NCI-H2081 treated with DMSO at 0.1 percent for 48 hours (cell line): ENCODE data around the gene GABRR1.

Source experiments
- DNase-seq: peaks from one replicate; lab custom pipeline; 2025; lab: John Stamatoyannopoulos, UW

The GABRR1 gene

DNA sequence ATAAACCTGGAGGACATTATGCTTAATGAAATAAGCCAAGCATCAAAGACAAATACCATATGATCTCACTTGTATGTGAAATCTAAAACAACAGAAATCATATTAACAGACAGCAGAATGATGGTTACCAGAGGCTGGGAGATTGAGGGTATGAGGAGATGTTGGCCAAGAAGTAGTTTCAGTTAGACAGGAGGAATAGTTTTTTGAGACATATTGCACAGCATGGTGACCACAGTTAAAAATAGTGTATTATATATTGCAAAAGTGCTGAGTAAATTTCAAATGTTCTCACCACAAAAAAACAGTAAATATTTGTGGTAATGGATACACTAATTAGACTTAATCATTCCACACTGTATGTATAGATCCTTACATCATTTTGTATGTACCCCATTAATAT, 1.8 kb downstream of the GABRR1 start:
- DNase-seq: no peak

DNA sequence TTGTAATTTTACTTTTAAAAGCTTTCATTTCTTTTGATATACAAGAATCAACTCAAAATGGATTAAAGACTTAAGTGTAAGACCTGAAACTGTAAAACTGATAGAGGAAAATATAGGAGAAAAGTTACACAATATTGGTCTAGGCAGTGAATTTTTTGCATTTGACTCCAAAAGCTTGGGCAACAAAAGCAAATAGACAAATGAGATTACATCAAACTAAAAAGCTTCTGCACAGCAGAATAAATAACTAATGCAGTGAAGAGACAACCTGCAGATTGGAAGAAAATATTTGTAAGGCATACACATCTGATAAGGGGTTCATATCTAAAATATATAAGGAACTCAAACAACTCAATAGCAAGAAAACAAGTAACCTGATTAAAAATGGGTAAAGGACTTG, 3.0 kb downstream of the GABRR1 start:
- DNase-seq: no peak

DNA sequence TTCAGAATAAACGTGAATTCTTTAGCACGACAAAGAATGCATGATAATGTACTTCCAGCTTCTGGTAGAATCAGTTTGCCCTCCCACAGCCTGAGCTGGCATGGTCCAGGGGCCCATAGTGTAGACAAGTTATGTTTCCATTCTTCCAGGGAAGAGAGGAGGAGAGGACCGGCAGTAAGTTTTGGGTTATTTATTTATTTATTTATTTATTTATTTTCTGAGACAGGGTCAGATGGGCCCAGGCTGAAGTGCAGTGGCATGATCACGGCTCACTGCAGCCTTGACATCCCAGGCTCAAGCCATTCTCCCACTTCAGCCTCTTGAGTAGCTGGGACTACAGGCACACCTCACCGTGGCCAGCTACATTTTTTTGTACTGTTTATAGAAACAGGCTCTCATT, 4.7 kb downstream of the GABRR1 start:
- no peak for DNase-seq

DNA sequence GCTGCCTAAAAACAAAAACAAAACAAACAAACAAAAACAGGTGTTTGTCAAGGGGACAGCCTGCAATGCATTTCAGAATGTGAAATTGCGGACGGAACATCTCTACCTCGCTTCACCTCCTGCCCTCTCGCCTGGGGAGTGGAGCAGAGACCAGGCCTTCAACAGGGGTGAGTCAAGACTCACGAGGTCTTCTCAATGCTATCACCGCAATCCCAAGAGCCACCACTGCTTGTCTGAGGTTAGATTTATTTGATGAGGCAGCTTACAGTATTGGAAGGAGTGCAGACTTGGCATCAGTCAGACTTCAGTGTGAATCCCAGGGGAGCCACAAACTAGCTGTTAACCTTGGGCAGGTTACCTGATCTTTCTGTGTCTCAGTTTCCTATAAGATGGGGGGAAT, 7.7 kb downstream of the GABRR1 start:
- DNase-seq: no peak

DNA sequence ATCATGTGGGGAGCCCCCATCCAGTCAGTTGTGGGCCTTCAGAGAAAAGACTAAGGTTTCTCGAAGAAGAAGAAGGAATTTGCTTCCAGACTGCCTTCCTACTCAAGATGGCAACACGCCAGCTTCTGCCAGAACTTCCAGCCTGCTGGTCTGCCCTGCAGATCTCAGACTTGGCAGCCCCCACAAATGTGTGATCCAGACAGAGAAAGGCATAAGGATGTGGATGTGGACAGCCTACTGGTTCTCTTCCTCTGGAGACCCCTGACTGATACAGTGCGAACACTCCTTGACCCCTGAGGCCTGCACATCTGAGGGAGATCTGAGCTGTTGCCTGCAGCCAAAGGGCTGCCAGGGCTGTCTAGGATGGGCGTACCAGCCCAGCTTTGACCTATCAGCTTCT, 8.6 kb downstream of the GABRR1 start:
- no peak for DNase-seq

DNA sequence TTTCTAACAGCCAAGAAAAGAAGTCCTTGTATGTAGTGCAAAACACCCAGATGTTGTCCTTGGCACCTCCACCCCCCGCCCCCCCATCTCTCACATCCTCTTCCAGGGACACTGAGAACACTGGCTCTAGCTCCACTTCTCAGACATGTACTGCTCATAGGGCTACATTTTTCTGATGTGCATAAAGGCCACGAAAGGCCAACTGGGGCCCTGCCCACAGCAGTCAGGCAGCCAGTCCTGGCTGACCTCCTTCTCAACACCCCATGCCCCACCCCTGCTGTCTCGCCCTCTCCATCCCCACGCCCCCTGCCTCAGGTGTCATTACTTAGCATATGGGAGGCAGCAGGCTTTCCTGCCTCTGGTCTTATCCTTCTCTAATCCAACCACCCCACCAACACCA, 11.3 kb downstream of the GABRR1 start:
- no peak for DNase-seq

DNA sequence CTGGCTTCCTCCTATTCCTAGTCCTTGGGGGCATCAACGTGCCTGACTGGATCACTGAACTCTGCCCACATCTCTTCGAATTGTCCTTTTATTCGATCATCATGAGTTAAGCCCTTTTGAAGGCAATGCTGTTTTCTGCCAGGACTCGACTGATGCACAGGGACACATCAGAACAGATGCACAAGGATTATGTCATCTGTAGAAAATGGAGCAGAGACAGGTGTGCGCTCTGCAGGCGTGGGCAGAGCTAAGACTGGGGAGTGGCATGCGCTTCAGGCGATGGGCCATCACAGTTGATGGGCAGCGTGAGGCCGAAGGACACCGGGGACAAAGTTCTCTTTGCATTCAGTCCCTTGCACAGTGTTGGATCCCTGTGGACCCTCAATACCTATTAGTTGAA, 13.1 kb downstream of the GABRR1 start:
- no peak for DNase-seq

DNA sequence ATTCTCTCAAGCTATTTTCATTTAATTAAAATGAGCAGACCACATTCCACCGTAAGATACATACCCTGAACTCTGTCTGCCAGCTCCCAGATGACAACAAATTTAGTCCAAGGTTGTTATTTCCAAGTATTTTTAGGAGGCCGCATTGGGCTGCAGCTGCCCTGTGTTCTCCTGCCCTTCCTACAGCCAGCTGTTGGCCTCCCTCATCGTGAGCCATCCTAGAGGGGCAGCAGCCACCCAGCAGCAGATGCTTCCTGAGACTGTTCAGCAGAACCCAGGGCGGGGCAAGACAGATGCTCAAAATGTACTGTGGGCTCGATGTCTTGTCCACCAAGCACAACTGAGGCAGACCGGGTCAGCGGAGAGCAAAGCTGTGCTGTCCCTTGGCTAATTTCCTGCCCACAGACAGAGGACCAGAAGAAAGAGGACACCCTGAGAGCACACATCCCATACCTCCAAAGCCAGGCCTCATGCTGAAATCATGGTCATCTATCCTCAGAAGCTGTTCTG, 16.4 kb downstream of the GABRR1 start:
- DNase-seq: no peak

DNA sequence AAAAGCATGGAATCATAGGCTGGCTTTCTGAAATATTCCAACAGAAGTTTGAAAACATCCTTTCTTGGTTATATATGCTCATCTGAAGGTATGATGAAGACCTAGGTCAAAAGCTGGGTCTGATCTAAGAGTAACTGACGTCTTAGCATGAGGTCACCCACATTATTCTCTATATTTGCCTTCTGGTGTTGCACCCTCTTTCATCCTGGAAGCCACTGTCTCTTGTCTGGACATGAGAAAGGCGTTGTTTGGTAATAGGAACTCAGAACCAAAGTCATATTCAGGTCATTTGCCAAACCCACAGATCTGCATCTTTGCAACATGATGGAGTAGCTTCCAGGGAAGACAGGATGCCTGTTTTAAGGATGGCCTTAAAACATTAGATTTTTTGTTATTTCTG, 17.6 kb downstream of the GABRR1 start:
- no peak for DNase-seq

DNA sequence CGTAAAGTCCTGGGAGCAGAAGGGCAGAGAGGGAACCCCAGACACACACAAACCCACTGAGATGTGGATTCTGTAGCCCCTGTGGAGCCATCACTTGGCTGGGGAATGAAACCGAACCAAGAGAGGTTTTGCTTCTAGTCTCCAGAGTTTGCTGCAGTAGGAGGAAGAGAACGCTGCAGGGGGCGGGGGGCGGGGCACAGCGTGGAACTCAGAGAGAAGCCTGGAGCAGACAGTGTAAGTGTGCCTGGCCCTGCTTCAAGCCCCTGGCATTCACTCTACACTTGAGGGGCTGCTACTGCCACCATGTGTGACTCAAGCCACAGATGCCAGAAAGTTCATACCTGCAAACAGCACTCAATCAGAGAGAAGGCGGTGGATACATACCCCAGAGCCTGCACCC, 18.9 kb downstream of the GABRR1 start:
- DNase-seq: no peak

DNA sequence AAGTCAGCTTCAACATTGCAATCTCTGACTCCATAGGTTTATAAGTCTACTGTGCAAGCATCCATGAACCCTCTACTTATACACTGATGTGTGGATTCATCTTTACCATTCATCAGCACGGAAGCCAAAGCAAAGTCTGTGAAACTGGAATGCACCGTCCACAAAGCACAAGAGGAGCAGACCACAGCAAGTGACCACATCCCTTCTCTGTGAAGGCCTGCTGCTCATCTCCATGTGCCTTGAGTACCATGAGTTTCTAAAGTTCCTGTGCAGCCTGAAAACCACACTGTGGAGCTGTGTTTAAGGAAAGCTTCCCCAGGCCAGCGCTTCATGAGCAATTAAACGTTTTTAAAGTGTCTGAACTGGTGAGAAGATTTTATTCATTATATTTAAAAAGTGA, 20.0 kb downstream of the GABRR1 start:
- no peak for DNase-seq

DNA sequence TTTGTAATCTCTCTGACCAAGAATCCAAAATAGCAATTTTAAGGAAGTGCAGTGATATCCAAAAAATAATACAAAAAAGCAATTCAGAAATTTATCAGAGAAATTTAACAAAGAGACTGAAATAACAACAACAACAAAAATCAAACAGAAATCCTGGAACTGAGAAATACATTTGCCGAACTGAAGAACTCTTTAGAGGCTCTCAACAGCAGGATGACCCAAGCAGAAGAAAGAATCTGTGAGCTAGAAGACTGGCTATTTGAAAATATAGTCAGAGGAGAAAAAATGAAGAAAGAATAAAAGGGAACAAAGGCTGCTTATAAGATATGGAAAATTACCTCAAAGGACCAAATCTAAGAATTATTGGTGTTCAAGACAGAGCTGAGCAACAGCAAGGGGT, 22.6 kb downstream of the GABRR1 start:
- no peak for DNase-seq

DNA sequence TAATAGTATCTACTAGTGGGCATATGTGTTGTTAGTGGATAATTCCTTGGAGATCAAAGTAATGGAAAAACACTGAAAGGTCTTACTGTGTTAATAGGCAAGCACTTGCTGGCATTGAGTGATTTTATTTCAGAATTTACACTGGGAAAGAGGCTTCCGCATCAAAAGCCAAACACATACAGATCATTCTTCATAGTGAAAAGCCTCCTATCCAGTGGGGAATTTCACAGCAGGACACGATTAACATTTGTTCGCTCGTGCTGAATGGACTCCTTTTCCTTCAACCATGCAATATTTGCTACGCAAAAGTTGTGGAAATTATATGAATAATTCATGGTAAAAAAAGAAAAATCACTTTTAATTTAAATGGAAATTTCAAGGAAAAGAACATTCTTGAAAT, 26.4 kb downstream of the GABRR1 start:
- no peak for DNase-seq

DNA sequence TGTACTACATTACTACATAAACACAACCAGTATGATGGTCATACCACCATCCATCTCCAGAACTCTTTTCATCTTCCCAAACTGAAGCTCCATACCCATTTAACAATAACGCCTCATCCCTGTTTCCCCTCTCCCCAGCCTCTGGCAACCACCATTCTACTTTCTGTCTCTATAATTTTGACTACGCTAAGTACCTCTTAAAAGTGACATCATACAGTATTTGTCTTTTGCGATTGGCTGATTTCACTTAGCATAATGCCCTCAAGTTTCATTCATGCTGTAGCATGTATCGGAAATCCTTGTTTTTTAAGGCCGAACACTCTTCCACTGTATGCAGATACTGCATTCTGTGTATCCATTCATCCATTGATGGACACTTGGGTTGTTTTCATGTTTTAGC, 29.7 kb downstream of the GABRR1 start:
- DNase-seq: no peak

DNA sequence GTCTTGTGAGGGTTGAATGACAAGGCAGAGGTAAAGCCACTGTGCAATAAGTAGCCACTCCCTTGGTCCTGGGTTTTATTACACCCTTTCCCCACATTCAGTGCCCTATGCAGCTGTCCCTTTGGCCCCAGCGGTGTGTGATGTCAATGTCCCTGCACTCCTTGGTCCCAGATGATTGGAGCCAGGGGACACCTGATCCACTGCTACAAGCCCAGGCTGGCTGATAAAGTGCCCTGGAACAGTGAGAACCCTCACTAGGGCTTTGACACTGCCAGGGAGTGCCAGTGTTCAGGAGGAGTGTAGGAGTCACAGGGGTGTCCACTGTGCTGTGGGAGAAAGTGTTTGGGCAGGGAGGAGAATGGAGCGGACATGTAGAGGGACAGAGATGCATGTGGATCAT, 30.4 kb downstream of the GABRR1 start:
- DNase-seq: no peak

DNA sequence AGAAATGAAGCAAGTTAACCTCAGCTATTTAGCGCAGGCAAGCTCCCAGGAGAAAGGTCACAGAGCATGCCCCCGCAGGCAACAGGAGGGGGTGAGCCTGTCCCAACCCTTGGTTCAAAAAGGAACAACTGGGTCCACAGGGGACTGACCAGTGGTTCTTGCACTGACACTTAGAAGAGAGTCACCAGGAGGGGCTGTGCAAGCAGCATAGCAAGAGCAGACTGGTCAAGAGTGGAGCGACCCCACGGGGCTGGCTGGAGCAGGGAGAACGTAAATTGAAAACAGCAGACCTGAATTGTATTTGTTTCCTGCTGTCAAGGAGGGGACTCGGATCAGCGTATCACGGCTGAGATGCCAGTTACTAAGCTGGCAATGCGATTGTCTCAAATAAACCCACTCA, 32.8 kb downstream of the GABRR1 start:
- DNase-seq: no peak

DNA sequence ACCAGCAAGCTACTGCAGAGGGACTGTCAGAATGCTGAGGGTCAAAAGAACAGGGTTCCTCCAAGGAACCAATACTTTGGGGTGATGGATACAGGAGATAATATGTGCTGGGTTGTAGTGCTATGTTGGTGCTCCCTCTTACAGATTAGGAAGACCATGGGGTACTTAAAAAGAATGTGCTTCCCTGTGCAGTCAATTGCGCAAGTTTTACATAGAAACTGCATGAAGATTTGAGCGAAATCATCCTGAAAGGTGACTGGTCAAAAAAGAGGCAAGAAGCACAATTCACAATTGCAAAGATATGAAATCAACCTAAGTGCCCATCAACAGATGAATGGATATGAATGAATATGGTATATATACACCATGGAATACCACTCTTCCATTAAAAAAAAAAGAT, 33.9 kb downstream of the GABRR1 start:
- no peak for DNase-seq

DNA sequence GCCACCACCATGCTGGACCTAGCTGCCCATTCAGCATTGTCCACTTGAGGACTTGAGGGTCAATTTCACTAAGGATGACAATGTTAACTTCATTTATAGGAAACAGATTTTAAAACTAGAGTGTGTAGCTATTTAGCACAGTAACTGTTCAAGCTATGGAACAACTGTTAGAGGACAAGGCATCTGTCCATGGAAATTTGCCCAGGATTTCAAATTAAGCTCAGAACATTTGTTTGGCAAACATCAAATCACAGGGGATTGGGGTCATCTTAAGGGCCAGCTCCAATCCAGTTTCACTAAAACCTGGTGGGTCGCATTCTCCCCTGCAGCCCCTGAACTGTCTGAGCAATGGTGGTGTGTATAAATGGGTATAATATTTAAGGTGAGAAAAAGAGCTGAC, 36.2 kb downstream of the GABRR1 start:
- no peak for DNase-seq

DNA sequence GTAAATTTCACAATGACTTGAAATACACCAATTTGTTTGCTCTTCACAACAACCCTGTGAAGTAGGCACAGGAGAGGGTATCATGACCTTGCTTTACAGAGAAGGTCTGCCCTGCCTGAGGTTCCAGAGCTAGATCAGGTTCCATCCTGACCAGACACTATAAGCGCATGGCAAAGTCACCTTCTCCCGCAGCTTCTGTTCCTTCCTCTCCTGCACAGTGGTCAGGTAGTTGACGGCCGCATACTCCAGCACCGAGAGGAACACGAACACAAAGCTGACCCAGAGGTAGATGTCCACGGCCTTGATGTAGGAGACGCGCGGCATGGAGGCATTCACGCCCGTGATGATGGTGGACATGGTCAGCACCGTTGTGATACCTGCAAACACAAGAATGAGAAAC, 37.0 kb downstream of the GABRR1 start:
- no peak for DNase-seq

DNA sequence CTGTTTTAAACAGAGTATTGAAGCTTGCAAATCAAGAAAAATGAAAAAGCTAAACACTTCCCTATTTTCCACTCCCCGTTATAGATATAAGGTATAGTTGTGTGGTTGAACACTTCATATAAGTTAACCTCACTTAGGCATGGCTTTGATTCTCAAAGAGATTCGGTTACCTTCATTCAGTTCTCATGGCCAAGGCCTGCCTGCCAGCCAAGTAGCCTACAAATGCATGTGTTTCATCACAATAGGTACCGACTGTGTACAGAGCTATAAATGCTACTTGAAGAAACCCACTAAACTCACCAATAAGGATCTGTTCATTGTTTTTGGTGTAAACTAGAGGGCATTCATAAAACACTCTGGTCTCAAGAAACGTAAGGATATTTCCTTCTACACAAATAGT, 43.5 kb downstream of the GABRR1 start:
- DNase-seq: no peak

DNA sequence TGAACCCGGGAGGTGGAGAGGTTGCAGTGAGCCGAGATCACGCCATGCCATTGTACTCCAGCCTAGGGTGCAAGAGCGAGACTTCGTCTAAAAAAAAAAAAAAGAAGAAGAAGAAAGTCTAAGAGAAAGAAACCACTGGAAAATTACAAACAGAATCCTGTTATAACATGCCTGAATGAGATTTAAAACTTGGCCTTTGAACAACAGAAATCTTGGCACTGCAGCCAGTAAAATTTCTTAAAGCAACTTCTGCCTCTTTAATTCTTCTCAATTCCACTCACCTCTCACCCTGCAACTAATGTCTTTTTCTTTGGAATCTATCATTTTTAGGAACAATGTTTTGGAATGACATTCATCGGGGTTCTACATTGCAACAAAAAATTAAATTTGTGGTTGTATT, 45.0 kb downstream of the GABRR1 start:
- DNase-seq: no peak

DNA sequence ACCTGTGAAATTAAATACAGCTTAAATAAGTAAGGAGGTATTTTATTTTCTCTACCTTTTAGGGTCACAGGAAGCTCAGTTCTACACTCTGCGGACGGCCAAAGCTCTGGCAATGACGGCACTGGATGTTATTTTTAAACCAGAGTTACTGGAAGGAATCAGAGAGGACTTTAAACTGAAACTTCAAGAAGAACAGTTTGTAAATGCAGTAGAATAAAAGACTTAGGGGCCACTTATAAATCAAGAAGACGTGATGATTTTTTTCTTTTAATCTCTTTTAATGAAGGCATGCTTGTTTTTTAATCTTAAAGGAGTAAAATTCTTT, 55.1 kb downstream of the GABRR1 start:
- DNase-seq: no peak

DNA sequence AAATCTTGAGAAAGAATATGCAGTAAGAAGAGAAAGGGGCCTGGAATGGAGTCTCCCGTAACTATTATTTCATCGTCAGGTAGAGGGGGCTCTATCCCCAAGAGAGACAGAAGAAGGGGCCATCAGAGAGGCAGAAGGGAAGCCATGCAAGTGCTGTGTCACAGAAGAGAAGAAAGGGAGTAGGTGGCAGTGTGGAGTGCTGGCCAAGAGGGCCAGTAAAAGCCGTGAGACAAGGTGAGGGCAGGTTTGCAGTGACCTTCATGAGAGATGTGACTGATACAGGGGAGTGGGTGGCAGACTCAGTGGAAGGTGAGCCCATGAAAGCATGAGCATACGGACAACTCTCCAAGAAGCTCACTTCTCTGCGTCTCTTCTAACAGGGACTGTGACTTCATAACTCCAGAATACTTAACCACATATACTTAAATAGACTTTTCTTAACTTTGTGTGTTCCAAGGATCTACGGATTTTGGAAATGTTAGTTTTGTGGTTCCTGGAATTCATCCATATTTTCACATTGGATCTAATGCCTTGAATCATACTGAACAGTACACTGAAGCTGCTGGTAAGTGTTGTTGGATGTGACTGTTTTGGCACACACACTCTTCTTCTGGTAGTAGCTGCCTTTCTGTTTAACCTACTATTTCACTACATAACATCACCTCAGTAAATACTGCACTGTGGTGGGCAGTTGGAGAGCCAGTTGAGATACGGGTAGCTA, 55.7 kb downstream of the GABRR1 start:
- DNase-seq: no peak

DNA sequence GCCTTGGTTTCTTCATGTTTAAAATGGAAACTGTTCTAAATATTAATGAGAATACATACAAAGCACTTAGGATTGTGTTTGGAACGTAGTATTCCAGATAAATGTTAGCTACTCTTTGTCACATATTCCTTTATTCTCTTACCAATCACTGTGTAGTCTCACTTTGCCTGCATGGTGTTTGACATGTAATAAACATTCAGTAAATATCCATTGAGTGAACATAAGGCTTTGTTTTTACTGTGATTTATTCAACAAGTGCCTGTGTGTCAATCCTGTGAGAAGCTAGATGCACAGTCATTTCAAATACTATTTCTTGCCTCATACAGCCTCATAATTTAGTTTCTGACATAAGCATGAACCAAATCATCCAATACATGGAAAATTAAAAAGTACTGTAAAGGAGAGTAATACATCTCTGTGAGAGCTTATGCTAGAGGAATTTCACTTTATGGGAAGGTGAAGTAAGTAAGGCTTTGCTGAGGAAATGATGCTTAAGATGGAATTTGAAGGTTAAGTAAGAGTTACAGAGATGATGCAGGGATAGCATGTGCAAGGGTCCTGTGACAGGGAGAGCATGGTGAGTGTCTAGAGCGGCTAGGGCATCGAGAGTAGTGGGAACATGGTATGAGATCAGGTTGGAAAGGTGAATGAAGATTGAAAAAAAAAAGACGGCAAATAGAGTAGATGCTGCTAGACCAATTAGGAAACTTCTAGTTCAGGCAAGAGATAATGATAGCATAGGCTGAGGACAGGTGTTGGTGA, 56.6 kb downstream of the GABRR1 start:
- DNase-seq: no peak
